ENCODE measurements around the gene BRWD1. TPM values are rescaled to one million over a fixed set of nuclear protein-coding genes. Genes with fewer than 3 reads are reported as not detected.

BRWD1 gene
- polyA plus RNA-seq, 3 donors: 12.1 to 16.8 (median 12.7) TPM

DNA sequence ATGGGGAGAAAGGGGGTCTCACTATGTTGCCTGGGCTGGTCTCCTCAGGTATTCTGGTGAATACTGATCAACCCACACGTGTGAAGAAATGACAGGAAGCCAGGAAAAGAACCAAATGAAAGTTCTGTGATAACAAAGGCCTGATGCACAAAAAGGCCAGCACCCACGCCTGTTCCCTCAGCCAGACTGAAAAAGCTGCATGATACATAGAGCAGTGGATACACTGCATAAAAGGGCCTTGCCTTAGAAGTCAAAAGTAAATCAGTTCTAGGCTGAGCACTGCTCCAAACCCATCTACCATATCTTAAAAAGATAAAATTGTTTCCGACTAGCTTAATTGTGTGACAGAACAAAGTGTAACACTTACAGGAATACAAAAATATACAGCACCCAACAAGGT is 93.3 kb downstream of the BRWD1 start:
- no peaks in the 10 kb centered on the region for H3K4me1 Mint-ChIP-seq
- Histone ChIP-seq H3K4me1 (ENCODE audit: control insufficient read depth in 1 of 2, insufficient read depth in 2 of 2, low read length in 2 of 2) (no peaks in the 10 kb centered on the region), H3K36me3 (replicated peaks in 1 of 2; ENCODE audit: control insufficient read depth in 1 of 2, insufficient read depth in 2 of 2, low read length in 2 of 2) (peaks cover 75 to 96% of the 10 kb centered on the region in 2 donors), H3K27ac (ENCODE audit: low read depth in 1 of 2, low read length in 2 of 2) (no peak overlapping the region), H3K4me3 (replicated peaks in 1 of 3; ENCODE audit: low read depth in 2 of 3, low read length in 3 of 3) (no peak overlapping the region), H4K20me1 (ENCODE audit: insufficient read depth, low read length) (no peaks in the 10 kb centered on the region), H3K9ac (ENCODE audit: insufficient read depth, low read length, poor library complexity, severe bottlenecking) (no peak overlapping the region), H3K9me3 (replicated peaks in 1 of 2; ENCODE audit: control insufficient read depth in 1 of 2, insufficient read depth in 1 of 2, low read length in 2 of 2) (no peaks in the 10 kb centered on the region), H3K27me3 (ENCODE audit: control insufficient read depth in 2 of 2, insufficient read depth in 2 of 2, low read length in 2 of 2) (no peaks in the 10 kb centered on the region), H3K79me2 (ENCODE audit: insufficient read depth, low read length) (no peaks in the 10 kb centered on the region), H3K4me2 (replicated peaks; ENCODE audit: extremely low read depth, low read length, poor library complexity, severe bottlenecking) (no peak overlapping the region), H2AFZ (ENCODE audit: insufficient read depth, low read depth, low read length, poor library complexity, severe bottlenecking) (no peak overlapping the region)
- intact Hi-C loops (cut with micrococcal nuclease): no loop called here
- WGBS (ENCODE audit: insufficient coverage): 79% methylated on average over 2 of the region's 3 CpGs
- no peak overlapping the region for H3K27ac Mint-ChIP-seq
- H3K36me3 Mint-ChIP-seq: peaks cover 67 to 85% of the 10 kb centered on the region in 2 donors
- no peak for DNase-seq
- no peak for TF ChIP-seq CTCF (IDR thresholded peaks at IDR 0.05)
- no peaks in the 10 kb centered on the region for H3K9me3 Mint-ChIP-seq
- H3K4me3 Mint-ChIP-seq: no peak overlapping the region
- H3K27me3 Mint-ChIP-seq (ENCODE audit: low read depth in 3 of 3): no peaks in the 10 kb centered on the region

GRCh38 chr21:39218082-39218409 is 95.4 kb downstream of the BRWD1 start:
- no peak overlapping the region for H3K27ac Mint-ChIP-seq

More at GRCh38 chr21:39218082-39218409, 95.4 kb downstream of the BRWD1 start:
- H3K4me1 ChIP-seq (ENCODE audit: control insufficient read depth in 1 of 2, insufficient read depth in 2 of 2, low read length in 2 of 2): no peaks in the 10 kb centered on the region
- H3K79me2 ChIP-seq (ENCODE audit: insufficient read depth, low read length): no peaks in the 10 kb centered on the region
- H3K9me3 Mint-ChIP-seq: no peaks in the 10 kb centered on the region
- no peak overlapping the region for H3K4me3 ChIP-seq (replicated peaks in 1 of 3; ENCODE audit: low read depth in 2 of 3, low read length in 3 of 3)
- no CpG with 5 or more reads among the region's 4 CpGs for WGBS (ENCODE audit: insufficient coverage)
- H3K9me3 ChIP-seq (replicated peaks in 1 of 2; ENCODE audit: control insufficient read depth in 1 of 2, insufficient read depth in 1 of 2, low read length in 2 of 2): no peaks in the 10 kb centered on the region
- no peak for TF ChIP-seq CTCF (IDR thresholded peaks at IDR 0.05)
- H3K27me3 Mint-ChIP-seq (ENCODE audit: low read depth in 3 of 3): no peaks in the 10 kb centered on the region
- no peak overlapping the region for H3K4me3 Mint-ChIP-seq
- H3K36me3 ChIP-seq (replicated peaks in 1 of 2; ENCODE audit: control insufficient read depth in 1 of 2, insufficient read depth in 2 of 2, low read length in 2 of 2): peaks cover 70 to 96% of the 10 kb centered on the region in 2 donors
- intact Hi-C loops (cut with micrococcal nuclease): loop anchor here in 1 of 2 donors (10.0 kb wide), 1 partner anchor 57 kb away; no protein-coding TSS in a partner anchor
- no peak overlapping the region for H2AFZ ChIP-seq (ENCODE audit: insufficient read depth, low read depth, low read length, poor library complexity, severe bottlenecking)
- H3K36me3 Mint-ChIP-seq: peaks cover 68 to 78% of the 10 kb centered on the region in 2 donors
- no peak overlapping the region for H3K27ac ChIP-seq (ENCODE audit: low read depth in 1 of 2, low read length in 2 of 2)
- DNase-seq: no peak
- H3K27me3 ChIP-seq (ENCODE audit: control insufficient read depth in 2 of 2, insufficient read depth in 2 of 2, low read length in 2 of 2): no peaks in the 10 kb centered on the region
- H4K20me1 ChIP-seq (ENCODE audit: insufficient read depth, low read length): no peaks in the 10 kb centered on the region
- no peak overlapping the region for H3K9ac ChIP-seq (ENCODE audit: insufficient read depth, low read length, poor library complexity, severe bottlenecking)
- H3K4me1 Mint-ChIP-seq: no peaks in the 10 kb centered on the region
- H3K4me2 ChIP-seq (replicated peaks; ENCODE audit: extremely low read depth, low read length, poor library complexity, severe bottlenecking): no peak overlapping the region

Data from CD14-positive monocyte (primary cell).